K562 (cell line): Measurements from ENCODE around the gene GADD45GIP1. TPM values are rescaled to one million over a fixed set of nuclear protein-coding genes. Genes with fewer than 3 reads are reported as not detected.

Experiments used
- CHD2 ChIP-seq: IDR thresholded peaks from 2 replicates; pipeline ENCODE4 v1.6.1; 2011; ENCODE audit warnings: low read depth, low read length
- DACH1 ChIP-seq: fragments of 450-650 bp; IDR thresholded peaks from 2 replicates; pipeline ENCODE4 v1.6.1; 2018; ENCODE audit not compliant: partially characterized antibody
- ETV5 ChIP-seq: sonication (generic); formaldehyde crosslinking; IDR thresholded peaks from 2 replicates; pipeline ENCODE4 v1.4.0; 2020; ENCODE audit warnings: low read depth, mild to moderate bottlenecking, missing genetic modification reagents
- GABPB2 ChIP-seq: fragments of 250-450 bp; sonication (Bioruptor Pico); conservative IDR thresholded peaks from 2 replicates; pipeline ENCODE4 v1.5.1; 2021; ENCODE audit warnings: mild to moderate bottlenecking
- HBP1 ChIP-seq: fragments of 450-650 bp; formaldehyde crosslinking; IDR thresholded peaks from 2 replicates; pipeline ENCODE4 v1.4.0; 2022; ENCODE audit warnings: missing genetic modification characterization
- HMBOX1 ChIP-seq: sonication (generic); IDR thresholded peaks from 2 replicates; pipeline ENCODE4 v1.6.1; 2016
- MXD1 ChIP-seq: fragments of 250-450 bp; sonication (Bioruptor Pico); IDR thresholded peaks from 2 replicates; pipeline ENCODE4 v1.8.0; 2021; ENCODE audit warnings: borderline replicate concordance, mild to moderate bottlenecking, moderate library complexity; ENCODE audit not compliant: poor library complexity, severe bottlenecking
- NBN ChIP-seq: fragments of 450-650 bp; IDR thresholded peaks from 2 replicates; pipeline ENCODE4 v1.6.1; 2016; ENCODE audit warnings: low read depth, mild to moderate bottlenecking
- NFE2 ChIP-seq: IDR thresholded peaks from 2 replicates; pipeline ENCODE4 v1.6.1; 2014; ENCODE audit warnings: antibody characterized with exemption, low read depth
- NFRKB ChIP-seq: fragments of 450-650 bp; IDR thresholded peaks from 2 replicates; pipeline ENCODE4 v1.6.1; 2016; ENCODE audit warnings: low read depth
- NRF1 ChIP-seq, 2 experiments: fragments of 450-650 bp; IDR thresholded peaks in 1 of 2; conservative IDR thresholded peaks in 1 of 2; 2 replicates each; pipeline ENCODE4 v1.6.1; 2014; ENCODE audit warnings: mild to moderate bottlenecking in 2 of 2
- PHF20 ChIP-seq: fragments of 450-650 bp; IDR thresholded peaks from 2 replicates; pipeline ENCODE4 v1.6.1; 2018; ENCODE audit not compliant: partially characterized antibody
- PHF8 ChIP-seq: fragments of 200-600 bp; sonication (generic); IDR thresholded peaks from 2 replicates; pipeline ENCODE4 v1.6.1; 2012; ENCODE audit warnings: mixed run types, mild to moderate bottlenecking, inconsistent platforms, low read length, moderate library complexity, borderline replicate concordance
- SIRT6 ChIP-seq: IDR thresholded peaks from one replicate; pipeline ENCODE4 v1.6.1; 2012; ENCODE audit warnings: low read depth, mild to moderate bottlenecking, control low read depth, inconsistent platforms, low read length, moderate library complexity
- SMAD3 ChIP-seq: fragments of 450-650 bp; formaldehyde crosslinking; conservative IDR thresholded peaks from 2 replicates; pipeline ENCODE4 v1.4.0; 2020; ENCODE audit warnings: mild to moderate bottlenecking
- THRB ChIP-seq: fragments of 450-650 bp; formaldehyde crosslinking; conservative IDR thresholded peaks from 2 replicates; pipeline ENCODE4 v1.4.0; 2022; ENCODE audit warnings: mild to moderate bottlenecking, missing genetic modification characterization
- UBTF ChIP-seq, 2 experiments: IDR thresholded peaks; 2 replicates each; pipeline ENCODE4 v1.6.1; 2012; ENCODE audit warnings: improper control_type of control experiment in 2 of 2, low read depth in 2 of 2, low read length in 2 of 2, borderline replicate concordance in 1 of 2
- ZNF518B ChIP-seq: fragments of 250-450 bp; sonication (Bioruptor Pico); IDR thresholded peaks from 2 replicates; pipeline ENCODE4 v1.5.0; 2021; ENCODE audit warnings: mild to moderate bottlenecking, moderate library complexity
- polyA plus RNA-seq, 8 experiments: library from polyadenylated mRNA; depleted of rRNA in 4 of 8; stranded (reverse) in 5 of 8; unstranded in 3 of 8; fragments of >200 nt; fragmentation: Nextera tagmentation in 2 of 8; fragmentation: Illumina TruSeq in 1 of 8; extraction: Ambion mirVana in 2 of 8; extraction: Trizol in 1 of 8; gene quantifications; 2 replicates each; pipeline versions ENCODE4 v1.2.1 to v1.2.3, GENCODE V29; 2011 to 2014; ENCODE audit warnings: inconsistent platforms in 1 of 8, missing spikeins in 1 of 8
- total RNA-seq, 7 experiments: library from RNA; depleted of rRNA in 6 of 7; stranded (reverse); fragments of >200 nt in 6 of 7; fragmentation: Illumina TruSeq in 2 of 7; extraction: Trizol in 2 of 7; gene quantifications; 2 replicates each; pipeline versions ENCODE4 v1.2.1 to v1.2.3, GENCODE V29; 2011 to 2021; ENCODE audit warnings: low replicate concordance in 1 of 7

Gene GADD45GIP1
- total and polyA plus RNA-seq, 9 of the 15 experiments (the other 6 are each of a cell fraction or from before 2014, with no cell fraction given) = 5.1 to 161 (median 29.2) TPM

GRCh38 chr19:12945479-12946091 lies 11.4 kb downstream of the GADD45GIP1 start, which contains the start of gene RAD23A (continued):
- TF ChIP-seq THRB (CRISPR knock-in tag) (peak; percentile 91), MXD1 (CRISPR knock-in tag) (peak; percentile 66), DACH1 (no peak), PHF8 (peak; percentile 73; the same call in 1 of the 2 replicates), NRF1 (conservative IDR thresholded peaks at IDR 0.05 in 1 of 2, IDR thresholded peaks at IDR 0.05 in 1 of 2) (peak; percentile 99), SIRT6 (peak; percentile 78), CHD2 (peak; percentile 64; the same call in 1 of the 2 replicates), PHF20 (peak; percentile 80), NBN (peak; percentile 100), ETV5 (peak; percentile 95), ZNF518B (CRISPR knock-in tag) (no peak), NFE2 (peak; percentile 41), HBP1 (CRISPR knock-in tag) (no peak), UBTF (IDR thresholded peaks at IDR 0.05; ENCODE audit: borderline replicate concordance in 1 of 2, low read depth in 2 of 2, low read length in 2 of 2) (no peak), HMBOX1 (no peak), GABPB2 (CRISPR knock-in tag) (peak; percentile 47; the same call in 1 of the 2 replicates), SMAD3 (CRISPR knock-in tag) (peak; percentile 88), NFRKB (no peak; the same call in 1 of the 2 replicates)
